Ureter (tissue), 1 donor: ENCODE results near the gene NDUFV2. TPM values are rescaled to one million over a fixed set of nuclear protein-coding genes. Genes with fewer than 3 reads are reported as not detected.
"Not testable (repeated sequence)": the region's sequence is repeated elsewhere in the genome, so short reads cannot be mapped to it uniquely, and the experiment has no call there.

Experiments
- DNase-seq: peaks from one replicate; pipeline ENCODE4 v3.0.0-alpha.2; 2020; ENCODE audit warnings: low spot score
- total RNA-seq: library from RNA; stranded (reverse); gene quantifications from one replicate; pipeline ENCODE4 v1.2.4, GENCODE V29; 2023
- donor health status: DM: yes; HTN: yes; CAD: no.

The NDUFV2 gene
- total RNA-seq, 1 donor from 2014 or later: 137 TPM

GRCh38 chr18:9090578-9090977, 11.9 kb upstream of the NDUFV2 start:
- no peak for DNase-seq

- DNase-seq: no peak
These were observed 11.4 kb upstream of the NDUFV2 start for GRCh38 chr18:9091066-9091476.

GRCh38 chr18:9092665-9093064, 9.8 kb upstream of the NDUFV2 start:
- no peak for DNase-seq

- not testable (repeated sequence) for DNase-seq
These were observed 9.4 kb upstream of the NDUFV2 start for GRCh38 chr18:9093109-9093508.

GRCh38 chr18:9094307-9095226, 7.9 kb upstream of the NDUFV2 start:
- no peak for DNase-seq

- DNase-seq: no peak
These were observed 7.0 kb upstream of the NDUFV2 start for GRCh38 chr18:9095297-9096006.

GRCh38 chr18:9096007-9096371, 6.5 kb upstream of the NDUFV2 start:
- no peak for DNase-seq

- no peak for DNase-seq
These were observed 5.8 kb upstream of the NDUFV2 start for GRCh38 chr18:9096685-9097084.

GRCh38 chr18:9097349-9097748, 5.2 kb upstream of the NDUFV2 start:
- no peak for DNase-seq

GRCh38 chr18:9100796-9101195, 1.7 kb upstream of the NDUFV2 start:
- no peak for DNase-seq

- DNase-seq: no peak
These were observed 580 bp upstream of the NDUFV2 start for GRCh38 chr18:9101730-9102507.

- DNase-seq: no peak
These were observed 926 bp downstream of the NDUFV2 start for GRCh38 chr18:9103376-9103873.

GRCh38 chr18:9104244-9104901, 1.9 kb downstream of the NDUFV2 start:
- no peak for DNase-seq

GRCh38 chr18:9105420-9105819, 2.9 kb downstream of the NDUFV2 start:
- DNase-seq: no peak

GRCh38 chr18:9106094-9106493, 3.6 kb downstream of the NDUFV2 start:
- DNase-seq: no peak

- DNase-seq: no peak
These were observed 4.5 kb downstream of the NDUFV2 start for GRCh38 chr18:9106800-9107584.

GRCh38 chr18:9108911-9109310, 6.4 kb downstream of the NDUFV2 start:
- DNase-seq: no peak

- no peak for DNase-seq
These were observed 7.0 kb downstream of the NDUFV2 start for GRCh38 chr18:9109523-9109922.

GRCh38 chr18:9113468-9114149, 11.1 kb downstream of the NDUFV2 start:
- no peak for DNase-seq

GRCh38 chr18:9115984-9116383, 13.5 kb downstream of the NDUFV2 start:
- DNase-seq: no peak
